Esophagus squamous epithelium (tissue), 5 donors: ENCODE results near the gene LARP4B. TPM values are rescaled to one million over a fixed set of nuclear protein-coding genes. Genes with fewer than 3 reads are reported as not detected.

ENCODE experiments used
- DNase-seq: peaks from one replicate; lab custom pipeline; 2025; lab: John Stamatoyannopoulos, UW
- H3K27ac ChIP-seq, 4 donors: fragments of 200-600 bp; sonication (generic); one replicate each; pipeline ENCODE4 v1.5.1; 2016 to 2019; ENCODE audit warnings: mild to moderate bottlenecking in 1 of 4
- H3K27me3 ChIP-seq, 4 donors: fragments of 200-600 bp; sonication (generic); 1 replicate in 3 of 4; 2 replicates in 1 of 4; pipeline versions ENCODE4 v1.5.1 to v1.6.0; 2017 to 2021; ENCODE audit warnings: antibody characterized with exemption in 1 of 4
- H3K36me3 ChIP-seq, 3 donors: fragments of 200-600 bp; sonication (generic); one replicate each; pipeline ENCODE4 v1.5.1; 2016 to 2019
- H3K4me1 ChIP-seq, 3 donors: fragments of 200-600 bp; sonication (generic); one replicate each; pipeline ENCODE4 v1.5.1; 2017 to 2019
- H3K4me3 ChIP-seq, 4 donors: fragments of 200-600 bp; sonication (generic); 1 replicate in 3 of 4; 2 replicates in 1 of 4; pipeline ENCODE4 v1.5.1; 2016 to 2019; ENCODE audit warnings: mild to moderate bottlenecking in 2 of 4, moderate library complexity in 1 of 4
- H3K9me3 ChIP-seq, 3 donors: fragments of 200-600 bp; sonication (generic); one replicate each; pipeline ENCODE4 v1.5.1; 2016 to 2019
- POLR2A ChIP-seq, 4 donors: fragments of 450-650 bp; IDR thresholded peaks; one replicate each; pipeline ENCODE4 v1.6.1; 2017; ENCODE audit warnings: antibody characterized with exemption in 4 of 4, mild to moderate bottlenecking in 4 of 4, moderate library complexity in 3 of 4
- WGBS, 2 donors: methylation state at CpG; one replicate each; pipeline ENCODE4 v1.1.5; 2018; 5-methylcytosine and 5-hydroxymethylcytosine counted together
- intact Hi-C: fragments of 100-400 bp; cut with DNase I; formaldehyde crosslinking; loops from one replicate; pipeline ENCODE4 v1.15.0; 2022
- total RNA-seq, 4 donors: library from RNA; depleted of rRNA; stranded (reverse); fragments of >200 nt; gene quantifications; one replicate each; pipeline ENCODE4 v1.1.0, GENCODE V29; 2016
- TF ChIP-seq, protein P1 (sequence below), 6 experiments: fragments of 450-650 bp in 4 of 6; fragments of 200-600 bp in 2 of 6; sonication (generic) in 2 of 6; IDR thresholded peaks; one replicate each; pipeline ENCODE4 v1.5.1; 2016 to 2019; ENCODE audit warnings: antibody characterized with exemption in 6 of 6, mild to moderate bottlenecking in 4 of 6, moderate library complexity in 4 of 6
- donor health status: DM: yes; HTN: yes; CAD: no.

Gene LARP4B
- total RNA-seq, 4 donors from 2014 or later, result 32.7 to 75.5 (median 63.4) TPM

DNA sequence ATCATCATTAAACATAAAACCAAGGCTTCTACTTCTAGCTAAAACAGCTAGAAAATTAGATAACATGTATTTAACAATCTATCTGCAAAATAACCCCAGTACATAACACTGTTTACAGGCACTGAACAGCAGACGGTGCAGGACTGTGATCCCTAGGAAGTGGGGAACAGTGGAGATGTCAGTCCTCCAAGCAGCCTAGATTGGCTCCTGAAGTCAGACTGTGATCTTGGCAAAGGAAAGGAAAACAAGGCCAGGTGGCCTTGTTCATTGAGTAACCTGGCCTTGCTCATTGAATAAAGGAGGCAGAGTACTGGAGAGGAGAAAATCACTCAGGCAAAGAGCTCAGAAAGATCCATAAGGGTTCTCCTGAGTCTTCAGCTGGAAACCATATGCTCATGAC, 164.3 kb downstream of the LARP4B start:
- intact Hi-C loops, result no loop called here
- no peaks in the 10 kb centered on the region for H3K27me3 ChIP-seq
- 71 to 80% methylated on average over 1 of the region's 1 CpG for WGBS, 2 donors

DNA sequence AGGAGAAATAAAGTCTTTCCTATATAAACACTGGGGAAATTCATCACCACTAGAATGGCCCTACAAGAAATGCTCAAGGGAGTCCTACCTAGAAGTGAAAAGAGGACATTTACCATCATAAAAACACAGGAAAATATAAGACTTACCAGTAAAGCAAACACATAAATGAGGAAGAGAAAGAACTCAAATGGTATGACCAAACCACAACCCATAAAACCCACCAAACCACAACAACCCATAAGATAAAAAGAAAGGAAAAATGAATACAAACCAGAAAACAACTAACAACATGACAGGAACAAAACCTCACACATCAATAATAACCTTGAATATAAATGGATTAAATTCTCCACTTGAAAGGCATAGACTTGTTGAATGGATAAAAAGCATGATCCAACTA, 170.1 kb downstream of the LARP4B start:
- no peak overlapping the region for H3K27ac ChIP-seq
- DNase-seq, result no peak
- H3K9me3 ChIP-seq, result peaks cover 4 to 23% (median 6%) of the 10 kb centered on the region in 3 donors
- no peaks in the 10 kb centered on the region for H3K36me3 ChIP-seq
- H3K4me1 ChIP-seq, result no peaks in the 10 kb centered on the region
- intact Hi-C loops, result no loop called here
- no peak overlapping the region for H3K4me3 ChIP-seq
- no peaks in the 10 kb centered on the region for H3K27me3 ChIP-seq
- TF ChIP-seq POLR2A (IDR thresholded peaks at IDR 0.05), result no peak
- TF ChIP-seq, protein P1, sequence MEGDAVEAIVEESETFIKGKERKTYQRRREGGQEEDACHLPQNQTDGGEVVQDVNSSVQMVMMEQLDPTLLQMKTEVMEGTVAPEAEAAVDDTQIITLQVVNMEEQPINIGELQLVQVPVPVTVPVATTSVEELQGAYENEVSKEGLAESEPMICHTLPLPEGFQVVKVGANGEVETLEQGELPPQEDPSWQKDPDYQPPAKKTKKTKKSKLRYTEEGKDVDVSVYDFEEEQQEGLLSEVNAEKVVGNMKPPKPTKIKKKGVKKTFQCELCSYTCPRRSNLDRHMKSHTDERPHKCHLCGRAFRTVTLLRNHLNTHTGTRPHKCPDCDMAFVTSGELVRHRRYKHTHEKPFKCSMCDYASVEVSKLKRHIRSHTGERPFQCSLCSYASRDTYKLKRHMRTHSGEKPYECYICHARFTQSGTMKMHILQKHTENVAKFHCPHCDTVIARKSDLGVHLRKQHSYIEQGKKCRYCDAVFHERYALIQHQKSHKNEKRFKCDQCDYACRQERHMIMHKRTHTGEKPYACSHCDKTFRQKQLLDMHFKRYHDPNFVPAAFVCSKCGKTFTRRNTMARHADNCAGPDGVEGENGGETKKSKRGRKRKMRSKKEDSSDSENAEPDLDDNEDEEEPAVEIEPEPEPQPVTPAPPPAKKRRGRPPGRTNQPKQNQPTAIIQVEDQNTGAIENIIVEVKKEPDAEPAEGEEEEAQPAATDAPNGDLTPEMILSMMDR (IDR thresholded peaks at IDR 0.05), result no peak

More for the DNA sequence above, 164.3 kb downstream of the LARP4B start:
- Histone ChIP-seq H3K9me3 (peaks cover 0 to 21% (median 4%) of the 10 kb centered on the region in 3 donors), H3K4me1 (no peaks in the 10 kb centered on the region), H3K4me3 (no peak overlapping the region), H3K27ac (no peak overlapping the region), H3K36me3 (no peaks in the 10 kb centered on the region)
- TF ChIP-seq POLR2A (IDR thresholded peaks at IDR 0.05), result no peak
- TF ChIP-seq, protein P1 (IDR thresholded peaks at IDR 0.05), result no peak
- DNase-seq, result no peak

DNA sequence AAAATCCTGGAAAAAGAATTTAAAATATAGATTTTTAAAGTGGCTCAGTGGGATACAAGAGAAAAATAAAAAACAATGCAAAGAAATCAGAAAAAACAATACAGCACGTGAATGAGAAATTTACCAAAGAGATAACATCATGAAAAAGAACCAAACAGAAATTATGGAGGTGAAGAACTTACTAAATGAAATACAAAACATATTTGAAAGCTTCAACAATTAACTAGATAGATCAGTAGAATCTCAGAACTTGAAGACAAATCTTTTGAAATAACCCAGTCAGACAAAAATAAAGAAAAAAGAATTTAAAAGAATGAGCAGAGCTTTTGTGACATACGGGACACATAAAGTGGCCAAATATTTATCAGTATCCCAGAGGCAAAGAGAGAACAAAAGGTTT, 170.9 kb downstream of the LARP4B start:
- peaks cover 4 to 23% (median 6%) of the 10 kb centered on the region in 3 donors for H3K9me3 ChIP-seq
- H3K4me3 ChIP-seq, result no peak overlapping the region
- no peak for TF ChIP-seq POLR2A (IDR thresholded peaks at IDR 0.05)
- TF ChIP-seq, protein P1 (IDR thresholded peaks at IDR 0.05), result no peak
- no peak overlapping the region for H3K27ac ChIP-seq
- WGBS, 2 donors, result 73 to 80% methylated on average over 2 of the region's 2 CpGs
- H3K4me1 ChIP-seq, result no peaks in the 10 kb centered on the region
- intact Hi-C loops, result no loop called here
- no peaks in the 10 kb centered on the region for H3K36me3 ChIP-seq
- no peak for DNase-seq
- H3K27me3 ChIP-seq, result no peaks in the 10 kb centered on the region

DNA sequence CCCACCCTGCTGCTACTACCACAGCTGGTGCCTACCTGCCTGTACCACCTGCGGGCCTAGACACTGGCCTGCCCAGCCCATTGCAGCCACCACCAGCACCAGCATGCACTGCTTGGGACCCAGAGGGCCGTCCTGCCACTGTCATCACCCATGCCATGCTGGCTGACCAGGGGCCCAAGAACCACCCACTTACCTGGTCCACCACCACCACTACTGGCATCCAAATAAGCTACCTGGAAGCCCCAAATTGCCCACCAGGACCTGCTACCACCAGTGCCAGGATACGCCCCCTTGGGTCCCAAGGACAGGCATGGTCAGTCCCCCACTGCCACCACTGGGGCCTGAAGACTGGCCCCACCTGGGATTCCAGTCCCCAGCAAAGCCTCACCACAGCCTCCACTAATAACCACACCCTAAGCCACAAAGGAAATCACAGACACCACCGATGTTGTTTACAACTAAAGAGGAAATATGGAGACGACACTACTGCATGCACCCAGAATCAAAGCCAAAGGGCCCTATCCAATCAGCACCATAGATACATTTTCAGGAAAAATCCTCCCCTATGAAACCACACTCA, 171.5 kb downstream of the LARP4B start:
- no peak for TF ChIP-seq POLR2A (IDR thresholded peaks at IDR 0.05)
- TF ChIP-seq, protein P1 (IDR thresholded peaks at IDR 0.05), result no peak
- intact Hi-C loops, result no loop called here
- no peak for DNase-seq
- Histone ChIP-seq H3K36me3 (no peaks in the 10 kb centered on the region), H3K4me3 (no peak overlapping the region), H3K4me1 (no peaks in the 10 kb centered on the region), H3K27ac (no peak overlapping the region), H3K27me3 (no peaks in the 10 kb centered on the region), H3K9me3 (peaks cover 4 to 23% (median 6%) of the 10 kb centered on the region in 3 donors)
- WGBS, 2 donors, result 49 to 55% methylated on average over 2 of the region's 5 CpGs

Other genes starting within 250 kb of the LARP4B start
- gene DIP2C, start 242.0 kb downstream of the LARP4B start, total RNA-seq, result 10 to 100 TPM in 1 of 4 donors, 1 to 10 TPM in 3; 2.4 to 14.9 (median 6.1) TPM
- gene GTPBP4, start 56.7 kb upstream of the LARP4B start, total RNA-seq, result 10 to 100 TPM; 10.2 to 35.1 (median 23.1) TPM
- gene IDI2, start 94.2 kb upstream of the LARP4B start, total RNA-seq, result not detected
- gene IDI1, start 117.4 kb upstream of the LARP4B start, total RNA-seq, result 10 to 100 TPM; 30.7 to 87.5 (median 59.9) TPM
- 10 to 100 TPM in 2 of 4 donors, 1 to 10 TPM in 2; 7.5 to 17.2 (median 11.3) TPM for gene WDR37, start 124.7 kb upstream of the LARP4B start, total RNA-seq